HG03103 (cell line): Measurements from ENCODE around the gene RPL31.

Source experiments
- ATAC-seq: cut with Tn5 transposase; IDR thresholded peaks from one replicate; pipeline ENCODE4 v1.9.1; 2021; ENCODE audit warnings: low read depth; ENCODE audit not compliant: unreplicated experiment

Gene RPL31

GRCh38 chr2:100992262-100992661 lies 9.8 kb upstream of the RPL31 start:
- ATAC-seq = no peak

GRCh38 chr2:100993294-100993693 lies 8.8 kb upstream of the RPL31 start:
- ATAC-seq = no peak

- ATAC-seq = no peak
Measured at GRCh38 chr2:100995309-100996075, 6.6 kb upstream of the RPL31 start.

GRCh38 chr2:100997509-100998234 lies 4.4 kb upstream of the RPL31 start:
- no peak for ATAC-seq

- ATAC-seq = no peak
Measured at GRCh38 chr2:100998235-100998573, 3.9 kb upstream of the RPL31 start.

- ATAC-seq = no peak
Measured at GRCh38 chr2:100999995-101000394, 2.1 kb upstream of the RPL31 start.

GRCh38 chr2:101002562-101003277 lies 631 bp downstream of the RPL31 start:
- ATAC-seq = no peak

- ATAC-seq = no peak
Measured at GRCh38 chr2:101003278-101003775, 1.2 kb downstream of the RPL31 start.

GRCh38 chr2:101004620-101005325 lies 2.7 kb downstream of the RPL31 start:
- ATAC-seq = no peak

- ATAC-seq = no peak
Measured at GRCh38 chr2:101006065-101006715, 4.1 kb downstream of the RPL31 start.

GRCh38 chr2:101007415-101008345 lies 5.6 kb downstream of the RPL31 start:
- no peak for ATAC-seq

- no peak for ATAC-seq
Measured at GRCh38 chr2:101011152-101011551, 9.1 kb downstream of the RPL31 start.

- peak; percentile 80 for ATAC-seq
Measured at GRCh38 chr2:101012054-101012705, 10.1 kb downstream of the RPL31 start.

- no peak for ATAC-seq
Measured at GRCh38 chr2:101012706-101013181, 10.7 kb downstream of the RPL31 start.

GRCh38 chr2:101014264-101014857 lies 12.3 kb downstream of the RPL31 start:
- ATAC-seq = no peak

GRCh38 chr2:101017371-101017770 lies 15.3 kb downstream of the RPL31 start:
- no peak for ATAC-seq

- no peak for ATAC-seq
Measured at GRCh38 chr2:101018934-101019333, 16.8 kb downstream of the RPL31 start.

GRCh38 chr2:101022221-101022620 lies 20.1 kb downstream of the RPL31 start:
- ATAC-seq = no peak
